HL-60 (cell line): ENCODE results near the gene ITGA7.

Experiments used
- GABPA ChIP-seq: IDR thresholded peaks from 2 replicates; pipeline ENCODE4 v1.6.1; 2012; ENCODE audit warnings: low read depth
- POLR2AphosphoS5 ChIP-seq: IDR thresholded peaks from 2 replicates; pipeline ENCODE4 v1.6.1; 2012; ENCODE audit warnings: low read depth
- SPI1 ChIP-seq: IDR thresholded peaks from 2 replicates; pipeline ENCODE4 v1.6.1; 2012; ENCODE audit warnings: low read depth, mild to moderate bottlenecking, borderline replicate concordance
- TF ChIP-seq, protein P1 (sequence below): IDR thresholded peaks from one replicate; pipeline ENCODE4 v1.5.1; 2011; ENCODE audit warnings: low read length, control low read depth, inconsistent platforms; ENCODE audit not compliant: insufficient read depth
- TF ChIP-seq, protein P2 (sequence below): IDR thresholded peaks from 2 replicates; pipeline ENCODE4 v1.6.1; 2012; ENCODE audit warnings: low read depth; ENCODE audit not compliant: insufficient replicate concordance

DNA sequence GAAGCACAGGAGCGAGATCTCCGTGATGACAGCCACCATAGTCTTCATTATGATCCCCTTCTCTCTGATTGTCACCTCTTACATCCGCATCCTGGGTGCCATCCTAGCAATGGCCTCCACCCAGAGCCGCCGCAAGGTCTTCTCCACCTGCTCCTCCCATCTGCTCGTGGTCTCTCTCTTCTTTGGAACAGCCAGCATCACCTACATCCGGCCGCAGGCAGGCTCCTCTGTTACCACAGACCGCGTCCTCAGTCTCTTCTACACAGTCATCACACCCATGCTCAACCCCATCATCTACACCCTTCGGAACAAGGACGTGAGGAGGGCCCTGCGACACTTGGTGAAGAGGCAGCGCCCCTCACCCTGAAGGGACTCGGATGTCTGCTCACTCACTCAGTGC lies 70.2 kb downstream of the ITGA7 start:
- TF ChIP-seq, protein P1, sequence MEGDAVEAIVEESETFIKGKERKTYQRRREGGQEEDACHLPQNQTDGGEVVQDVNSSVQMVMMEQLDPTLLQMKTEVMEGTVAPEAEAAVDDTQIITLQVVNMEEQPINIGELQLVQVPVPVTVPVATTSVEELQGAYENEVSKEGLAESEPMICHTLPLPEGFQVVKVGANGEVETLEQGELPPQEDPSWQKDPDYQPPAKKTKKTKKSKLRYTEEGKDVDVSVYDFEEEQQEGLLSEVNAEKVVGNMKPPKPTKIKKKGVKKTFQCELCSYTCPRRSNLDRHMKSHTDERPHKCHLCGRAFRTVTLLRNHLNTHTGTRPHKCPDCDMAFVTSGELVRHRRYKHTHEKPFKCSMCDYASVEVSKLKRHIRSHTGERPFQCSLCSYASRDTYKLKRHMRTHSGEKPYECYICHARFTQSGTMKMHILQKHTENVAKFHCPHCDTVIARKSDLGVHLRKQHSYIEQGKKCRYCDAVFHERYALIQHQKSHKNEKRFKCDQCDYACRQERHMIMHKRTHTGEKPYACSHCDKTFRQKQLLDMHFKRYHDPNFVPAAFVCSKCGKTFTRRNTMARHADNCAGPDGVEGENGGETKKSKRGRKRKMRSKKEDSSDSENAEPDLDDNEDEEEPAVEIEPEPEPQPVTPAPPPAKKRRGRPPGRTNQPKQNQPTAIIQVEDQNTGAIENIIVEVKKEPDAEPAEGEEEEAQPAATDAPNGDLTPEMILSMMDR, result no peak
- TF ChIP-seq POLR2AphosphoS5, result no peak
- TF ChIP-seq GABPA, result no peak
- TF ChIP-seq, protein P2, sequence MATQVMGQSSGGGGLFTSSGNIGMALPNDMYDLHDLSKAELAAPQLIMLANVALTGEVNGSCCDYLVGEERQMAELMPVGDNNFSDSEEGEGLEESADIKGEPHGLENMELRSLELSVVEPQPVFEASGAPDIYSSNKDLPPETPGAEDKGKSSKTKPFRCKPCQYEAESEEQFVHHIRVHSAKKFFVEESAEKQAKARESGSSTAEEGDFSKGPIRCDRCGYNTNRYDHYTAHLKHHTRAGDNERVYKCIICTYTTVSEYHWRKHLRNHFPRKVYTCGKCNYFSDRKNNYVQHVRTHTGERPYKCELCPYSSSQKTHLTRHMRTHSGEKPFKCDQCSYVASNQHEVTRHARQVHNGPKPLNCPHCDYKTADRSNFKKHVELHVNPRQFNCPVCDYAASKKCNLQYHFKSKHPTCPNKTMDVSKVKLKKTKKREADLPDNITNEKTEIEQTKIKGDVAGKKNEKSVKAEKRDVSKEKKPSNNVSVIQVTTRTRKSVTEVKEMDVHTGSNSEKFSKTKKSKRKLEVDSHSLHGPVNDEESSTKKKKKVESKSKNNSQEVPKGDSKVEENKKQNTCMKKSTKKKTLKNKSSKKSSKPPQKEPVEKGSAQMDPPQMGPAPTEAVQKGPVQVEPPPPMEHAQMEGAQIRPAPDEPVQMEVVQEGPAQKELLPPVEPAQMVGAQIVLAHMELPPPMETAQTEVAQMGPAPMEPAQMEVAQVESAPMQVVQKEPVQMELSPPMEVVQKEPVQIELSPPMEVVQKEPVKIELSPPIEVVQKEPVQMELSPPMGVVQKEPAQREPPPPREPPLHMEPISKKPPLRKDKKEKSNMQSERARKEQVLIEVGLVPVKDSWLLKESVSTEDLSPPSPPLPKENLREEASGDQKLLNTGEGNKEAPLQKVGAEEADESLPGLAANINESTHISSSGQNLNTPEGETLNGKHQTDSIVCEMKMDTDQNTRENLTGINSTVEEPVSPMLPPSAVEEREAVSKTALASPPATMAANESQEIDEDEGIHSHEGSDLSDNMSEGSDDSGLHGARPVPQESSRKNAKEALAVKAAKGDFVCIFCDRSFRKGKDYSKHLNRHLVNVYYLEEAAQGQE, result no peak
- no peak for TF ChIP-seq SPI1
